Measurements from ENCODE around the gene TET2.

Gene TET2

DNA sequence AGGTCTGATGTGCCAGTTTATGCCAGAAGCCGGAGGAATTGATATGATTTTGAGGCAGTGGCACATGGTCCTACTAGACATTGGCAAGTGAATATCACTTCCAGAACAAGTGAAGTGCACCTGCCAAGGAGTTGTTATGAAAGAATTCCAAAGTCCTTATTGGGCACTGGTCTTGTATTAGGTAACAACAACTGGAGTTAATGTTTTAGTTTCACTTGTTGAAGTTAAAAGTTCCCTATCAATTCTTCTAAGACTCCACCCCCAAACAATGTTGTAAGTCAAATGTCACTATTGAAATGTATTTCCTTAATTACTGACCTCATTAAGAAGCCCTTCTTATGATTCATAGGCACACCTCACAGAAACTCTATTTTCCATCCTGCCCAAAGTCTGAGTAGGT, 3.1 kb downstream of the TET2 start:
- Histone ChIP-seq H2AFZ (no peak overlapping the region), H3K36me3 (ENCODE audit: control insufficient read depth, insufficient read depth, low read length) (no peaks in the 10 kb centered on the region), H3K79me2 (no peaks in the 10 kb centered on the region), H3K27ac (no peak overlapping the region), H3K9ac (no peak overlapping the region), H3K4me1 (no peaks in the 10 kb centered on the region), H3K27me3 (ENCODE audit: control insufficient read depth, insufficient read depth, low read length) (no peaks in the 10 kb centered on the region), H3K4me2 (ENCODE audit: low read length) (no peak overlapping the region), H3K4me3 (ENCODE audit: low read depth, low read length) (no peak overlapping the region), H3K9me3 (ENCODE audit: control insufficient read depth, low read length) (no peaks in the 10 kb centered on the region)
- TF ChIP-seq, protein P1, sequence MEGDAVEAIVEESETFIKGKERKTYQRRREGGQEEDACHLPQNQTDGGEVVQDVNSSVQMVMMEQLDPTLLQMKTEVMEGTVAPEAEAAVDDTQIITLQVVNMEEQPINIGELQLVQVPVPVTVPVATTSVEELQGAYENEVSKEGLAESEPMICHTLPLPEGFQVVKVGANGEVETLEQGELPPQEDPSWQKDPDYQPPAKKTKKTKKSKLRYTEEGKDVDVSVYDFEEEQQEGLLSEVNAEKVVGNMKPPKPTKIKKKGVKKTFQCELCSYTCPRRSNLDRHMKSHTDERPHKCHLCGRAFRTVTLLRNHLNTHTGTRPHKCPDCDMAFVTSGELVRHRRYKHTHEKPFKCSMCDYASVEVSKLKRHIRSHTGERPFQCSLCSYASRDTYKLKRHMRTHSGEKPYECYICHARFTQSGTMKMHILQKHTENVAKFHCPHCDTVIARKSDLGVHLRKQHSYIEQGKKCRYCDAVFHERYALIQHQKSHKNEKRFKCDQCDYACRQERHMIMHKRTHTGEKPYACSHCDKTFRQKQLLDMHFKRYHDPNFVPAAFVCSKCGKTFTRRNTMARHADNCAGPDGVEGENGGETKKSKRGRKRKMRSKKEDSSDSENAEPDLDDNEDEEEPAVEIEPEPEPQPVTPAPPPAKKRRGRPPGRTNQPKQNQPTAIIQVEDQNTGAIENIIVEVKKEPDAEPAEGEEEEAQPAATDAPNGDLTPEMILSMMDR (IDR thresholded peaks at IDR 0.05): no peak

- Histone ChIP-seq H2AFZ (no peak overlapping the region), H3K9me3 (ENCODE audit: control insufficient read depth, low read length) (no peaks in the 10 kb centered on the region), H3K36me3 (ENCODE audit: control insufficient read depth, insufficient read depth, low read length) (no peaks in the 10 kb centered on the region), H3K4me2 (ENCODE audit: low read length) (no peak overlapping the region), H3K9ac (no peak overlapping the region), H3K79me2 (no peaks in the 10 kb centered on the region), H3K4me3 (ENCODE audit: low read depth, low read length) (no peak overlapping the region), H3K27me3 (ENCODE audit: control insufficient read depth, insufficient read depth, low read length) (no peaks in the 10 kb centered on the region), H3K4me1 (peaks cover 5% of the 10 kb centered on the region), H3K27ac (no peak overlapping the region)
- TF ChIP-seq, protein P1 (IDR thresholded peaks at IDR 0.05): no peak
Observed at GRCh38 chr4:105150503-105150902, 3.8 kb downstream of the TET2 start.

DNA sequence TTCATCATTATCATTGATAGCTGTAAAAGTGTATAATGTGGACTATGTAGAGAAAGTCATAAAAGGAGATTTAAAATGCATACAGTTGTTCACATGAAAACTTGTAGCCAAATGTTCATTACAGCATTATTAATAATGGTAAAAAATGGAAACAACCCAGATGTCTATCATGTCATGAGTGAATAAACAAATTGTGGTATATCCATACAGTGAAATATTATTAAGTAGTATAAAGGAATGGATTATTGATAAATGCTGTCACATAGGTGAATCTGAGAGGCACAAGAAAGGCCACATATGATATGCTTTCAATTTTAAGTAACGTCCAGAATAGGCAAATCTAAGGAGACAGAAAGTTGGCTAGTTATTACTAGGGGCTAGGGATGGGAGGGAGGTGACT, 7.1 kb downstream of the TET2 start:
- TF ChIP-seq, protein P1 (IDR thresholded peaks at IDR 0.05): no peak
- H3K9me3 ChIP-seq (ENCODE audit: control insufficient read depth, low read length): no peaks in the 10 kb centered on the region
- H3K27me3 ChIP-seq (ENCODE audit: control insufficient read depth, insufficient read depth, low read length): no peaks in the 10 kb centered on the region
- no peaks in the 10 kb centered on the region for H3K36me3 ChIP-seq (ENCODE audit: control insufficient read depth, insufficient read depth, low read length)
- no peak overlapping the region for H3K4me2 ChIP-seq (ENCODE audit: low read length)
- H3K27ac ChIP-seq: no peak overlapping the region
- H3K9ac ChIP-seq: no peak overlapping the region
- H3K4me3 ChIP-seq (ENCODE audit: low read depth, low read length): no peak overlapping the region
- H2AFZ ChIP-seq: no peak overlapping the region
- H3K79me2 ChIP-seq: peaks cover 2% of the 10 kb centered on the region
- H3K4me1 ChIP-seq: peaks cover 5% of the 10 kb centered on the region

DNA sequence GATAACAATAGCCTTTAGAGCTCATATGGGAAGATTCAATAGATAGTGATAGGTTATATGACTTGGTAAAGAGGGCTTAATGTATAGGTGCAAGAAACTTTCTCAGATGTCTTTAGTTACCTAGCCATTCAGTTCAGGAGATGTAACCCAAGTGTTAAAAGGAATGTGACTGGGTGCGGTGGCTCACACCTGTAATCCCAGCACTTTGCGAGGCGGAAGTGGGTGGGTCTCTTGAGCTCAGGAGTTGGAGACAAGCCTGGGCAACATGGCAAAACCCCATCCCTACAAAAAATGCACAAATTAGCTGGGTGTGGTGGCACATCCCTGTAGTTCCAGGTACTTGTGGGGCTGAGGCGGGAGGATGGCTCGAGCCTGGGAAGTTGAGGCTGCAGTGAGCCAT, 7.9 kb downstream of the TET2 start:
- no peak overlapping the region for H3K27ac ChIP-seq
- no peaks in the 10 kb centered on the region for H3K27me3 ChIP-seq (ENCODE audit: control insufficient read depth, insufficient read depth, low read length)
- H3K9ac ChIP-seq: no peak overlapping the region
- no peak overlapping the region for H3K4me2 ChIP-seq (ENCODE audit: low read length)
- H3K9me3 ChIP-seq (ENCODE audit: control insufficient read depth, low read length): no peaks in the 10 kb centered on the region
- H3K79me2 ChIP-seq: peaks cover 5% of the 10 kb centered on the region
- TF ChIP-seq, protein P1 (IDR thresholded peaks at IDR 0.05): no peak
- H2AFZ ChIP-seq: no peak overlapping the region
- H3K4me1 ChIP-seq: peaks cover 5% of the 10 kb centered on the region
- H3K36me3 ChIP-seq (ENCODE audit: control insufficient read depth, insufficient read depth, low read length): no peaks in the 10 kb centered on the region
- no peak overlapping the region for H3K4me3 ChIP-seq (ENCODE audit: low read depth, low read length)

DNA sequence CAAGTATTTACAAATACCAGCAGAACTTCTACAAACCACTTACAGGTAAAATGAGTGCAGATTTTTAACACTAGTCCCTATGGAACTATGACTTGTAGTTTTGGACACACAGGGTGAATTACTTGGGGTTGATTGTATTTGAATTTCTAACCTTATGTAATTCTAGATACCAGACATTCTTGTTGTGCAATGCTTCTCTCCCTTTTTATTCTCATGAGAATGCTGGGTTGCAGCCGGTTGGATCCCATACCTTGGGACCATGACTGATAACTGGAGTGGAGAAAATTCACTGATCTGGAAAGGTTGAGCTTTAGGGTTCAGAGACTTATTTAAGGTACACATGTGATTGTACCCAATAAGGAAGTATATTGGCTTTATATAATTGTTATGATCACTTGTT, 8.8 kb downstream of the TET2 start:
- H3K4me2 ChIP-seq (ENCODE audit: low read length): no peak overlapping the region
- H2AFZ ChIP-seq: no peak overlapping the region
- H3K4me1 ChIP-seq: peaks cover 5% of the 10 kb centered on the region
- no peak overlapping the region for H3K27ac ChIP-seq
- H3K9me3 ChIP-seq (ENCODE audit: control insufficient read depth, low read length): no peaks in the 10 kb centered on the region
- TF ChIP-seq, protein P1 (IDR thresholded peaks at IDR 0.05): no peak
- H3K36me3 ChIP-seq (ENCODE audit: control insufficient read depth, insufficient read depth, low read length): no peaks in the 10 kb centered on the region
- peaks cover 8% of the 10 kb centered on the region for H3K79me2 ChIP-seq
- no peak overlapping the region for H3K4me3 ChIP-seq (ENCODE audit: low read depth, low read length)
- no peaks in the 10 kb centered on the region for H3K27me3 ChIP-seq (ENCODE audit: control insufficient read depth, insufficient read depth, low read length)
- no peak overlapping the region for H3K9ac ChIP-seq
